HUDEP-2 (cell line): ENCODE measurements around the gene CLINT1.

Experiments used
- DNase-seq, 76 experiments: peaks; one replicate each; lab custom pipeline; 2025; ENCODE audit not compliant: unreplicated experiment in 76 of 76; lab: John Stamatoyannopoulos, UW

Gene CLINT1

DNA sequence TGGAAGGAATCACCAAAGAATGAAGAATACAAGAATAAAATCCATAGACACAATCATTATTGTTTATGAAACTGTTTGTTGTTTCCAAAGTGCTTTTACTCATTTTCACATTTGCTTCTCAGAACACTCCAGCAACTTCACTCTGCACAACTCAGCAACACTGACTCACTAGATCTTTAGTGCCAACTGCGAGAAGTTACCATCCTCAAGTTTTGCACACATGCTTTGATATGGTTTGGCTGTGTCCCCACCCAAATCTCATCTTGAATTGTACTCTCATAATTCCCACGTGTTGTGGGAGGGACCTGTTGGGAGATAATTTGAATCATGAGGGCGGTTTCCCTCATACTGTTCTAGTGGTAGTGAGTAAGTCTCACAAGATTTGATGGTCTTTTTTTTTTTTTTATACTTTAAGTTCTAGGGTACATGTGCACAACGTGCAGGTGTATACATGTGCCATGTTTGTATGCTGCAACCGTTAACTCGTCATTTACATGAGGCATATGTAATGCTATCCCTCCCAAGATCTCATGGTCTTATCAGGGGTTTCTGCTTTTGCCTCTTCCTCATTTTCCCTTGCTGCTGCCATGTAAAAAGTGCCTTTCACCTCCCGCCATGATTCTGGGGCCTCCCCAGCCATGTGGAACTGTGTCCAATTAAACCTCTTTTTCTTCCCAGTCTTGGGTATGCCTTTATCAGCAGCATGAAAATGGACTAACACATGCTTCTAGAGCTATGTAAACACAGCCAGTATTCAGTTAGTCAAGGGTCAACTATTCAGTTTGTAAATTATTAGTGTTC lies 36.9 kb downstream of the CLINT1 start:
- DNase-seq, result peak in 1 of 76 experiments; percentile 2

DNA sequence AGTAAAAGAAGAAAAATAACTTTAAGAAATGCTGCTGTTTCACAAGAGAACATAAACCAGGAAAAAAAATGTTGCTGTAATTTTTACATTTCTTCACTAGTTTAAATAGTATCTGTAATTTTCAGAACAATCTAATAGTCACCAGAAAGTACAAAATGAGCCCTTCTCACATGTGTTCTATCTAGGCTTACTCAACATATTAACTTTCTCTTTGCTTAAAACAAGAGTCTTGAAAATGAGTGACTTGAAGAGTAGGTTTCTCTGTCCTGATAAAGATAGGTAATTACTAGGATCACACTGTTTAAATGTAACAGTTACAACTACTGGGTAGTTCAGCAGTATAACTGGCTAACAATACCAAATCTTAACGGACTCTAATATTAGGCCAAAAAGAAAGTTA lies 37.5 kb downstream of the CLINT1 start:
- no peak for DNase-seq

DNA sequence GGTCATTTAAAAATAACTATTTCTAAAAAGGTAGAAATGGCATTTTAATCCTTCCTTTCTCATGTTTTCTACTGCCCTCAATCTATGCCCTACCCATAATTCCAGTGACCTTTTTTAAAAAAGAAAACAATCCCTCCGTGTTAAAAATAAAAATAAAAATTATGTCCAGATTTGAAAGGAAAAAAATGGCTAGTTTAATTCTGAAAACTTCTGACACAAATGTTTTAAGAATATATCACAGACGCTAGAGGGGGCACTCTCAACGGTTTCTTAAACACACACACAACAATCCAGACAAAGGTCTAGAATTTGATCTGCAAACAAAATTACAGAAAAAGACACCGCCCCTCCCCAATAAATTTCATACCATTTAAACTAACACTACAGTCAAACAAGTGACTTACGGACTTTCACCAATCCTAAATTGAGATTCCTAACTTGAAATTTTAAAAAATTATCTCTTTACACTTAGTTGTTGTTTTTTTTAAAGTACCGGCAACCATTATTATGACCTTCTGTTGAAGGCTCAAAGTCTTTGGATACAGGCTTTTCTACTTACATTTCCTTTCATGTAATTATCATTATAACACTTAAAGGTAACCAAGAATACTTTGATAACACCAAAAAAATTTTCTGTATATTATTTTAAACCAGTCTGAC lies 38.2 kb downstream of the CLINT1 start:
- peak in 19 of 76 experiments; percentile 5 to 44 (median 20) for DNase-seq

DNA sequence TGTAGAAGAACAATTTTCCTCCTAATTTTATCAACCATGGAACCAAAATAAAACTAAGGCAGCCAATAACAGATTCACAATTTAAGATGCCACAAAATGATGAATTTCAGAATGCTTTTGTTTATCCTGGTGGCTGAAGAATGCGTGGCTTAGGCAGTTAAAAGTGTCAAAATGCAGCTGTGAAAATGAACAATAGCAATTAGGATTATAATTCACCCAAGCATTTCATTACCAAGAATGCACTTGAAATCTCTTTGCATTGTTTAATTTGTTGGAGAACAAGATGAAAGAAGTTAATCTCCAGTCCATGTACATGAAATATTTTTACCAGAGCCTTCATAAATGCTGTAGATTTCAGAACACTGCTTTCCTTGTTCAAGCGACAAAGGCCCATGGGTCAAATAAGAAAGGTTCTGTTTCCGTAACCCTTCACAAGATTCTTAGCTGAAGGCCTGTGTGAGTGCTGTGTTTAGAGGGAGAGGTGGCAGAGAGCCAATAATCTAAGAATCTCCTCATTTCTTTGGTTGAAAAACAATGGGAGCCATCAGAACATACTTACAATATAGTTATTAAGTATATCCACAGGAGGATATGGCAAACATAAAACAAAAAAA lies 39.3 kb downstream of the CLINT1 start:
- no peak for DNase-seq

DNA sequence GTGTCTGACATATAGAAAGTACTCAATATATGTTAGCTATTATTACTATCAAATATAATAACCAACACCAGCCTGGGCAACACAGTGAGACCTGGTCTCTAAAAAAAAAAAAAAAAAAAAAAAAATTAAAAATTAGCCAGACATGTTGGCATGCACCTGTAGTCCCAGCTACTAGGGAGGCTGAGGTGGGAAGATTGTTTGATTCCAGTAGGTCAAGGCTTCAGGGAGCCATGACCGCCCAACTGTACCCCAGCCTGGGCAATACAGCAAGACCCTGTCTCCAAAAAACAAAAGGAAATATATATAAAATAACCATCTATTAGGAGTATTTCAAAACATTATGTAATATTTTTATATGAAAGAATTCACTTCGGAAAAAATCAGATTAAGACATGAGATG lies 40.6 kb downstream of the CLINT1 start:
- DNase-seq, result no peak

DNA sequence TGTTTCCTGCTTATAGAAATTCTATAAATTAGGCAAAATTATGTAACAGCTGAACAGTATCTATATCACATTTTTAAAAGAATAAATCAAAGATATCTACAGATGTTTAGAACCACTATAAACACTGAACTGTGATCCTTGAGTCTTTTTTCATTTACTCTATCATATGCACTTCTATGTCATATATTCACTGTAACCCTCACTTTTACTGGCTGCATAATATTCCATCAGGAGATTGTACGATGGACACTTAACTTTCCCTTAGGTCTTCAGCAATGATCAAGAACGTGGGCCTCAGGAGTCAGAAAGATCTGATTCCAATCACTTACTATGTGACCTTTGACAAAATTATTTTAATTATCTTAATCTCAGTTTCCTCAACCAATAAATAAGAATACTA lies 41.0 kb downstream of the CLINT1 start:
- DNase-seq, result no peak

DNA sequence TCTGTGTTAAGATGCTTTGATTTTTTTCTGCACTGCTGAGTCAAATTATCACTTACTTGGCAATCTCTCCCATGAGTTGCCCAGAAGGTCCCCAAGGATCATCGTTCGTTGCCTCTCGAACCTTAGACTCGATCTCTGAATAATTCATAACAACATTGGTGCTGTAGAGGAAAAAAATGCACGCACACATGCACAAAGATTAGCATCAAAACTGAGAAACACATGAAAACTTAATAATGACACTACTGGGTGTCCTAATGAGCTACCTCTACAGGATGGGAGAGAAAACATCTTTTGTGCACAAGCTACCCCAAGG lies 41.6 kb downstream of the CLINT1 start:
- no peak for DNase-seq

DNA sequence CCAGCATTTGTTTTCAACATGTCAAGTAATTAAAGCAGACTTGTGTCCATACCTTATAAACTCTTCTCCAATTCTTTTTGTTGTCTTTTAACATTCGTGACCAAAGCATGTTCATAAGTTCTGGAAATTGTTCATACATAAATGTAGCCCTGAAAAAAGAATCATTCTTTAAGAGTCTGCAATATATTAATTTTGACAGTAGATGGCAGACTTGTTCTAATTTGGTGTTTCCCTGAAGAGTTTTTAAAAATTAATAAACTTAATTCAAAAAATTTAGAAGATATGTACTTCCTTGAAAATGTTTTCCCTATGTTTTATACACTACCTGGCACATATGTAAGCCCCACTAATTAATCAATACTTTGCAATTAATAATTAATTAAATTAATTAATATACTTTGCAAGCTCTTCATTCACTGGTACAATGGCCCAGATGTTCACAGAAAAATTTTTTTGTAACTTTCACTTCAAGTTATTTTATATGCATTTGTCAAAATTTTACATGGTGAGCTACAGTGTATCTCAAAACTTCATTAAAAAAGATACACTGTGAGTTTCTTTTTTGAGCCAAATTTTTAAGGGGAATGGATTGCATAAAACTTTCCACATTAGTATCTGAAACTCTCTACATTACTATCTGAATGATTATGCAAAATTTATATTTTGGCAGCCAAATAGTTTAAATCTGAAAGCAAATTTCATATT lies 42.1 kb downstream of the CLINT1 start:
- peak in 4 of 76 experiments; percentile 4 to 10 (median 6) for DNase-seq

DNA sequence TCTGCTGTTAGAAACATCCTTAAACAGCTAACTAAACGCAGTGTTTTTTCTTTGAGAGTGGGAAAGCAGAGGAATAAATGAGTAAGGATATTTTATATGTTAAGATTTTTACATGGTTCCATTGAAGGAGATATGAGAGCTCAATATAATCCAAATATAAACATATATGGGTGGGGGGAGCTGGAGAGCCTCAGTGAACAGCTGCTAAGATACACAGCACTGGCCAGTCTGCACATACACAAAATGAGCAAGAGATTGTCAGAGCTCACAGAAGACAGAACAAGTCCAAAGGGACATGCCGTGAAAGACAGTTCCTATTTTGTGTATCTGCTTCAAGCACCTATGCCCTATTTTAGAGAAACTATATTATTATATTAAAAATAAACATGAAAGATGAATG lies 46.9 kb downstream of the CLINT1 start:
- DNase-seq, result no peak

DNA sequence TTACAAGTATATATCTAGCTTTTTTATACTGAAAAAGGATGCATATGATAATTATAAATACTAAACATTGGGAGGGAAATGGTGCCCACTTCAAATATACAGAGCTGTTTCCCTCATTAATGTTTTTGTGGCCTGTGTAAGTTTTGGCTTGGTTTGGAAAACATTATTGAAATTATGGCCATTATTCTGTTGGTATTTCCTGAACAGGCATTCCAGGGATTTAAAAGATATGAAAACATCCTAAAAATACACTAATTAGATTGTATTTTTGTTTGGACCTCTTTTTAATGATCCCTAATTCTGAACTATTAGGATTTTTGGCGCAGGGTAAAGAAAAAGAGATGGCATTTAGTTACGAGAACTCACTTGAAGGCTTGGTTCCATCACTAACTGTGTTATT lies 50.9 kb downstream of the CLINT1 start:
- DNase-seq, result no peak

DNA sequence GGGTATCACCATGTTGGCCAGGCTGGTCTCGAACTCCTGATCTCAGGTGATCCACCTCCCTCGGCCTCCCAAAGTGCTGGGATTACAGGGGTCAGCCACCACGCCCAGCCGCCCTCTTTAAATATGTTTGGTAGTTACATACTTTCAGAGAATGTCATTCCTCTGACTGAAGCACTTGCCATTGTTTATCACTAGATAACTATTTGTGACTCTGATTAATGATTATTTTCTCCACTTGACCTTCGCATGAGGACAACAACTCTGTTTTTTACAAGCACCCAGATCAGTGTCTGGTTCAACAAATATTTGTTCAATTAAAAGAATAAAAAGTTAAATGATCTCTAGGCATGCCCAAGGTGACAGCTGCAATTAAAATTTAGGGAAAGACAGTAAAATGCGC lies 56.2 kb downstream of the CLINT1 start:
- no peak for DNase-seq

DNA sequence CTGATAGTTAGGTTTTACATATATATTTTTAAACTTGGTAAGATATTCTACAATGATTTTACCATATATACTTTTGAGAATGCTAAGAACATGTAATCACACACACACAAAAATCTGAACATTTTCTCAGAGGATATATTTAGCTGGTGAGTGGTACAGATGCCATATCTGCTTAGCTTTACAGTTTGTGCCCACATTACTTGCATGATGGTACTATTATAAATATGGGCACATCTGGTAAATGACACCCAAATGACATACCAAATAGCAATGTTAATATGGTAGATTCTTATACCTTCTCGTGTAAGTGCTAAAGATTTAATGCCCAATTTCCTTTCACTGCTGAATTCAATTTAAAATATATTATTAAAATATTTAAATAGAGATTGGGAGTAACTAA lies 58.8 kb downstream of the CLINT1 start:
- DNase-seq, result no peak

DNA sequence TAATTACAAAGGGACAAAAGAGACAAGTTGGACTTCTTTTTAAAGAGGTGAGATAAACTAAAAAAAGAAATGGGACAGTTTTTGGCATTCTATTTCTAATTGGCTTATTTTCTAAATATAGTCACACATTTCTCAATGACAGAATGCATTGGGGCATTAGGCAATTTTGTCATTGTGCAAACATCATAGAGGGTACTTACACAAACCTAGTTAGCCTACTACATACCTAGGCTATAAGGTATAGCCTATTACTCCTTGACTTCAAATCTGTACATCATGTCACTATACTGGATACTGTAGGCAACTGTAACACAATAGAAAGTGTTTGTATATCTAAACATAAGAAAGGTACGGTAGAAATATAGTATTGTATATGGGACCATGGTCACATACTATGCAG lies 59.4 kb downstream of the CLINT1 start:
- DNase-seq, result no peak

DNA sequence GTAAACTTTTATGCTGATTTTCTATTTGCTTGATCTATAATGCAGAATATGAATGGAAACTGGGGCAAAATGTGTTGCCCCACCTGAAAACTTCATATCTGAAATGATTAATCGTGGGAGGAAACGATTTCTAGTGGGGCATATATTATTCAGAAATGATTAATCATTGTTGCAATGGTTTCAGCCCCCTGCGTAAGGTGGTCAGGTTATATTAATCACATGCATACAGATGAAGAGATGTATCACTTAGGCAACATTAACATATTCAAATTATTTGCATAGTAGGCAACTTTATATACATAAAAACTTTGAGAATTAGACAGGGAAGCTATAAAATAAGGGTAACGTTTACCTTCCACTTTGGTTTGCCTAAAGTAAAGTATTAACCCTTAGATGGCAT lies 65.6 kb downstream of the CLINT1 start:
- DNase-seq, result no peak

DNA sequence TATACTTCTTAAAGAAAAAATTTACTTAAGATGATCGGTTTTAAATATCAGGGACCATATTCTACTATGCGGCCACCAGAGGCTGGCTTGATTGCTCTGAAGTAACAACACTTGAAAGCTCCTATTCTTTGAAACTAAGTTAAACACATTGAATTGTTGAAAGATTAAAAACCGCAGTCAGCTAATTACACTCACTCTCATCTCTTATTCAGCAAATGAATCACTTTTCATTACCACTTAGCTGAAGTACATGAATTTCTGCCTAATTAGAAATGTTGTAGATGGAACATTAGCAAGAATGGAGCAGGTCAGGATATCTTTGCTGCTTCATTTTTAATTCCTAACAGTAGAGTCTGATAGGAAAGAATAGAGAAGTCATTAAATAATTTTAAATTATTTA lies 73.1 kb downstream of the CLINT1 start:
- no peak for DNase-seq

DNA sequence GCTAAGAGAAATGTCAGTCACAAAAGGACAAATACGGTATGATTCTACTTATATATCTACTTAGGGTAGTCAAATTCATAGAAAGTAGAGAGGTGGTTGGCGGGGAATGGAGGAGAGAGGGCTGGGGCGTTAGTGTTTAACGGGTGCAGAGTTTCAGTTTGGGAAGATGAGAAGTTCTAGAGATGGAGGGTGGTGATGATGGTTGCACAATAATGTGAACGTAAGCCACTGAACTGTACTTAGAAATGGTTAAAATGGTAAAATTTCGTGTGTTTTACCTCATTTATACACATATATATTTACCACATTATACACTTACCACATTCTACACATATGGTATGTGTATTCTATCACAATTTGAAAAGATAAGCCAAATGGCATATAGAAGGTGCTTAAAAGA lies 79.7 kb downstream of the CLINT1 start:
- no peak for DNase-seq

DNA sequence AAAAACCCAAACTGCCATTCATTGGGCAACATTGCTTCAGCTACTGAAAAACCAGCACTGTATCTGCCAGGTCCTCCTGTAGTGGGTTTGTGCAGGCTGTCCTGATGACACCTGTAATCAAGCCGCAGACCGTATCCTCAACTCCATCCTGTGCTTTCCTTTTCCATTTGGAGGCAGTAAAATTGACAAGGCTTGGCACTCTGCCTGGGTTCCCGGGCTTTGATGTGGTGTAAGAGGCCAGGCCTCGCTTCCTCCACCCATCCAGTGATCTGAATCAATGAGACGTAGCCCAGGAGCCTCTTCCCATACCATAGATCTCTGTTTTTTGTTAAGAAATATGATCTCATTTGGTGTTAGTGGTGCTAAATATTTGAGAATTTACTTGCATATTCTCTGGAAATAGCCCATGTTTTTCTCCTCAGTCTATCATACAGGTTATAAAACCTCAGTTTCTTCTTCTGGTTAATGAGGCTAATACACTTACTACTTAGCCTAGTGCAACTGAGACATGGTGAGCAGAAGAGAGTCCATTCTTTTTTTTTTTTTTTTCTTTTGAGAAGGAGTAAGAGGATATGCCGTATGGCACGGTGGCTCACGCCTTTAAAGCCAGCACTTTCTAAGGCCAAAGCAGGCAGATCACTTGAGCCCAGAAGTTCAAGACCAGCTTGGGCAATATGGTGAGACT lies 80.7 kb downstream of the CLINT1 start:
- no peak for DNase-seq

DNA sequence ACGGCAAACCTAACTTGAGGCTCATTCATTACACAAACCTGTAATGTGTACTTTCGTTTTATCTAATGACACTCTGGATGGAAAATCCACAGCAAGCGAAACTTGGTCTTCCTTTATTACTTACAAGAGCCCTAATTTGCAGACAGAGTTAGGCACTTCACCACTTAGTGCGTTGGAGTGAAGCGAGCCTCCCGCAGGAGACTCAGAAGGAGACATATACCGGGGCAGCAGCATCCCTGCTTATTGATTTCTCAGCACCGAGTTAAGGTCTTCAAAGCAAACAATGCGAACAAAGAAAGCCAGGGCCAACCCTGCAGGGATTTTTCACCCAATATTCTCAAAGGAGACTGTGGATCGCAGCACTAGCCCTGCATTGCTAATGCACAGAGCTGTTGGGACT lies 86.8 kb downstream of the CLINT1 start:
- DNase-seq, result no peak

DNA sequence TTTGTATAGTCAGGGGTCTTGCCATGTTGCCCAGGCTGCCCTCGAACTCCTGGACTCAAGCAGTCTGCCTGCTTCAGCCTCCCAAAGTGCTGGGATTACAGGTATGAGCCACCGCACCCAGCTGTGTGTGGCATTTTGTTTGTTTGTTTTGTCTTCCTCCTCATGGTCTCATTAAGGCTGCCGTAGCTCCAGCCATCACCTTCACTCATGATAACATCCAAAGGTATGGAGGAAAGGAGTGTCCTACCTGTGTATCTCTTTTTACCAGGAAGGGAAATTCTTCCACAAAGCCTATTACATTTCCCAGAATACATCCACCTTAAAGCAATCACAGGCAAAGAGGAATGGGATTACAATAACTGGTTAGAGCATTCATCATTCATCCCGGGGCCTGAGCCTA lies 88.3 kb downstream of the CLINT1 start:
- no peak for DNase-seq

DNA sequence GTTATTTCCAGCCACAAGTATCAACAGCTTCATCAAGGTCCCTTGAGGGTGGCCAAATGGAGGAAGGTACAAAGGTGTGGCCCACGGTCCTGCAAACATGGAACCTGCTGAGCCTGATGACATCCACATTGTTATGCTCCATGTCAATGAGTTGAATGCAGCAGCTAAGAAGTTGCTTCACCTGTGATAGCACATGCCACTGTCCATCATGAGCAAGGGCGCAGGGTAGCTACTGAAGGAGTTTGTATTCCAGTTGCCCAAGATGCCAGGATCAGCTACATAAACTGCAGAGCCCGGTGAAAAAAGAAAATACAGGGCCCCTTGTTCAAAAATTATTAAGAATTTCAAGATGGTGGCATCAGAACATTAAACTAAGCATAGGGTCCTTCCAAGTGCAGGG lies 91.3 kb downstream of the CLINT1 start:
- DNase-seq, result no peak

DNA sequence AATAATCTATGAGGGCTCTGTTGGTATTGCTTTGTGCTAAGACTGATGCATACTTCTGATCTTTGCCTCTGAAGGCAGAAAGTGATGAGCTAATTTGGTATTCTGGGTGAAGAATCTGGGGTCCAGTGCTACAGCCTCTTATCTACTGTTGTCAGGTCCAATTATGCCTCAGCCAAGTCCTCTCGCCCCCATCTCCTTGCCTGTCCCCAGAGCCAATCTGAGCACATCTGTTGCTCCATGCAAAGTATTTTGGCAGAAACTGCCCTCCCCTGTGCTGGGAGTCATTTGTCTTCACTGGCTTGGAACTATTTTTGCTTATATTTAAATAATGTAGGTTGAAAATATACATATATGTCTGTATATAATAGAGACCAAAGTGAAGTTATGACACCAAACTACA lies 92.0 kb downstream of the CLINT1 start:
- peak in 4 of 76 experiments; percentile 1 to 11 (median 6) for DNase-seq
